Occipital lobe (tissue), 2 donors: Measurements from ENCODE around the gene BCKDK. TPM values are rescaled to one million over a fixed set of nuclear protein-coding genes. Genes with fewer than 3 reads are reported as not detected.
"Not testable (repeated sequence)": the region's sequence is repeated elsewhere in the genome, so short reads cannot be mapped to it uniquely, and the experiment has no call there.

Experiments used
- DNase-seq: peaks from one replicate; lab custom pipeline; 2025; lab: John Stamatoyannopoulos, UW
- total RNA-seq: library from RNA; depleted of rRNA; stranded (reverse); fragments of >200 nt; gene quantifications from one replicate; pipeline ENCODE4 v1.2.3, GENCODE V29; 2014

The BCKDK gene
- total RNA-seq, 1 donor from 2014 or later = 12.6 TPM

- no peak for DNase-seq
These were observed 33.4 kb downstream of the BCKDK start for GRCh38 chr16:31141489-31142108.

- peak; percentile 99 for DNase-seq
These were observed 34.2 kb downstream of the BCKDK start for GRCh38 chr16:31142109-31143010.

GRCh38 chr16:31143011-31143693 lies 35.0 kb downstream of the BCKDK start:
- DNase-seq = no peak

GRCh38 chr16:31143694-31144148 lies 35.5 kb downstream of the BCKDK start:
- no peak for DNase-seq

- DNase-seq = not testable (repeated sequence)
These were observed 36.2 kb downstream of the BCKDK start for GRCh38 chr16:31144418-31144817.

GRCh38 chr16:31145398-31145990 lies 37.3 kb downstream of the BCKDK start:
- no peak for DNase-seq

GRCh38 chr16:31147574-31147973 lies 39.4 kb downstream of the BCKDK start:
- no peak for DNase-seq

GRCh38 chr16:31148281-31148728 lies 40.1 kb downstream of the BCKDK start:
- no peak for DNase-seq

GRCh38 chr16:31148896-31149295 lies 40.7 kb downstream of the BCKDK start:
- DNase-seq = no peak

GRCh38 chr16:31149332-31149731 lies 41.1 kb downstream of the BCKDK start:
- no peak for DNase-seq

GRCh38 chr16:31149894-31150890 lies 42.0 kb downstream of the BCKDK start, which contains the start of gene PRSS36:
Gene PRSS36 (minus strand): TSS chr16:31150066. CDS start chr16:31150035, 31 bp downstream.
- DNase-seq = no peak

- not testable (repeated sequence) for DNase-seq
These were observed 42.8 kb downstream of the BCKDK start for GRCh38 chr16:31150976-31151375.

- no peak for DNase-seq
These were observed 49.0 kb downstream of the BCKDK start for GRCh38 chr16:31157136-31157535.

Other genes with a start within 250 kb of the BCKDK start
- 29.6 TPM for gene BCL7C, start 214.3 kb upstream of the BCKDK start, total RNA-seq
- not detected for gene CTF1, start 211.8 kb upstream of the BCKDK start, total RNA-seq
- 56.1 TPM for gene FBXL19, start 184.8 kb upstream of the BCKDK start, total RNA-seq
- gene ORAI3, start 159.3 kb upstream of the BCKDK start, total RNA-seq = 5.5 TPM
- 1.6 TPM for gene SETD1A, start 150.6 kb upstream of the BCKDK start, total RNA-seq
- gene HSD3B7, start 123.2 kb upstream of the BCKDK start, total RNA-seq = 2.5 TPM
- 12.0 TPM for gene STX1B, start 97.7 kb upstream of the BCKDK start, total RNA-seq
- 11.5 TPM for gene STX4, start 74.8 kb upstream of the BCKDK start, total RNA-seq
- 5.3 TPM for gene ZNF668, start 34.1 kb upstream of the BCKDK start, total RNA-seq
- gene ZNF646, start 34.0 kb upstream of the BCKDK start, total RNA-seq = 16.5 TPM
- 2.2 TPM for gene PRSS53, start 19.4 kb upstream of the BCKDK start, total RNA-seq
- gene VKORC1, start 13.6 kb upstream of the BCKDK start, total RNA-seq = 30.7 TPM
- 41.2 TPM for gene KAT8, start 9.3 kb downstream of the BCKDK start, total RNA-seq
- not detected for gene PRSS8, start 27.3 kb downstream of the BCKDK start, total RNA-seq
- gene PRSS36, start 41.7 kb downstream of the BCKDK start, total RNA-seq = not detected
- 50.4 TPM for gene FUS, start 71.8 kb downstream of the BCKDK start, total RNA-seq
- gene PYCARD, start 94.4 kb downstream of the BCKDK start, total RNA-seq = 6.6 TPM
- gene TRIM72, start 105.7 kb downstream of the BCKDK start, total RNA-seq = 2.3 TPM
- gene PYDC1, start 108.7 kb downstream of the BCKDK start, total RNA-seq = 0.78 TPM
- 4.7 TPM for gene ITGAM, start 151.6 kb downstream of the BCKDK start, total RNA-seq
- 1.6 TPM for gene ITGAX, start 246.8 kb downstream of the BCKDK start, total RNA-seq